Retinal pigment epithelial cell (primary cell): ENCODE results near the gene UNC13C.

Source experiments
- DNase-seq: peaks from one replicate; pipeline ENCODE4 v3.0.0-alpha.2; 2010; ENCODE audit warnings: low read depth
- H3K4me3 ChIP-seq: 2 replicates; pipeline ENCODE4 v1.5.1; 2011; ENCODE audit warnings: mild to moderate bottlenecking, low read length, control low read depth, moderate library complexity
- TF ChIP-seq, protein P1 (sequence below): conservative IDR thresholded peaks from 2 replicates; pipeline ENCODE4 v1.5.1; 2011; ENCODE audit warnings: low read depth, low read length, control low read depth, inconsistent platforms

The UNC13C gene

DNA sequence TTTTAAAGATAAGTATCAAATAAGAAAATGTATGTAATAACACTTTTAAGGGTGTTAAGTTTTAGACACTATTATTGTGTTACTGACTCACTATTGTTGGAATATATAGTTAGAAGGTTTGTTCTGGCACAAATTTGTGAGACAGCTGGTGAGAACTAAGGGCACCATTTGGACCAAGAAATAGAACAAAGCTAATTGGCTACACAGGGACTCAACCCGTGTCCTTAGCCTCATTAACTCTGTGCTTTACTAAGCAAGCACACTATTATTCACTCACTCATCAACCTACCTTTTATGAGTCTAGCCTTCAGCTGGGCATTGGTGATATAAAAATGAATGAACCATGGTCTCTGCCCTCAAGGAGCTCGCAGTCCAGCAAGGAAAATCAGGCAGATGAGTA lies 4.1 kb upstream of the UNC13C start:
- no peak for DNase-seq
- no peak overlapping the region for H3K4me3 ChIP-seq
- TF ChIP-seq, protein P1, sequence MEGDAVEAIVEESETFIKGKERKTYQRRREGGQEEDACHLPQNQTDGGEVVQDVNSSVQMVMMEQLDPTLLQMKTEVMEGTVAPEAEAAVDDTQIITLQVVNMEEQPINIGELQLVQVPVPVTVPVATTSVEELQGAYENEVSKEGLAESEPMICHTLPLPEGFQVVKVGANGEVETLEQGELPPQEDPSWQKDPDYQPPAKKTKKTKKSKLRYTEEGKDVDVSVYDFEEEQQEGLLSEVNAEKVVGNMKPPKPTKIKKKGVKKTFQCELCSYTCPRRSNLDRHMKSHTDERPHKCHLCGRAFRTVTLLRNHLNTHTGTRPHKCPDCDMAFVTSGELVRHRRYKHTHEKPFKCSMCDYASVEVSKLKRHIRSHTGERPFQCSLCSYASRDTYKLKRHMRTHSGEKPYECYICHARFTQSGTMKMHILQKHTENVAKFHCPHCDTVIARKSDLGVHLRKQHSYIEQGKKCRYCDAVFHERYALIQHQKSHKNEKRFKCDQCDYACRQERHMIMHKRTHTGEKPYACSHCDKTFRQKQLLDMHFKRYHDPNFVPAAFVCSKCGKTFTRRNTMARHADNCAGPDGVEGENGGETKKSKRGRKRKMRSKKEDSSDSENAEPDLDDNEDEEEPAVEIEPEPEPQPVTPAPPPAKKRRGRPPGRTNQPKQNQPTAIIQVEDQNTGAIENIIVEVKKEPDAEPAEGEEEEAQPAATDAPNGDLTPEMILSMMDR = no peak

DNA sequence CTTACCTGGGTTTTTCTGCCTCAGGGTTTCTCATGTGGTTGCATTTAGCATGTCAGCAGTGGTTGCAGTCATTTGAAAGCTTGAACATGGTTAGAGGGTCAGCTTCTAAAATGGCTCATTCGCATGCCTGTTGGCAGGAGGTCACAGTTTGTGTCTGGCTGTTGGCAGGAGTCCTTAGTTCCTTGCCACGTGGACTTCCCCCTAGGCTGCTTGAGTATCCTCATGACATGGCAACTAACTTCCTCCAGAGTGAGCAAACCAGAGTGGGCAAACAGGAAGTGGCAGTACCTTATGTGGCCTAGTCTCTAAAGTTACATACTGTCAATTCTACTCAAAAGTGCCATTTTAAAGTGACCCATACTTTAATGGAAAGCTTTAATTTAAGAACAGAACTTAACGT lies 3.4 kb upstream of the UNC13C start:
- TF ChIP-seq, protein P1 = no peak
- DNase-seq = no peak
- H3K4me3 ChIP-seq = no peak overlapping the region

DNA sequence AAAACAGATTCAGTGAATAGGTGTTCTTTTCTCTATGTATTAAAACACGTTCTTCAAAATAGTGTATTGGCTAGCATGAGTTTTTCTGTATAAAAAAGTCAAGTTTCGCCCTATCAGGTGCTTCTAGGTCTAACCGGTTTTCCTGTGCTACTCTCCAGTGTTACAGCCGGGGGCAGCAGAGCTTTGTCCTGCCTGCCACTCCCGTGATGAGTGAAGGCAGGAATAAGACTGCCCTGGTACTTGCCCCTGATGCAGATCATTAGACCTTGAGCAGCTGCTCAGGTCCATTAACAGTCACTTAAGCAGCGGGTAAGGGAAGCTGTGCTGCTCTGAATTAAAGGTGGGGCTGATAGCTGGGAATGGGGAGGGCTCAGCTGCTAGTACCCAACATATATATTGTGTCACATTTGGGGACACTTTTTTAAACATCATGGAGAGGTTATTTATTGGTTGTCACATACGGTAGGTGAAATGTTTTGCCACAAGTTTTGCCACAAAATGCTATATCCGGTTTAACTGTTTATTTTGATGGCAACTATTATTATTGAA lies 1.3 kb upstream of the UNC13C start:
- no peak for DNase-seq
- TF ChIP-seq, protein P1 = peak; percentile 32

DNA sequence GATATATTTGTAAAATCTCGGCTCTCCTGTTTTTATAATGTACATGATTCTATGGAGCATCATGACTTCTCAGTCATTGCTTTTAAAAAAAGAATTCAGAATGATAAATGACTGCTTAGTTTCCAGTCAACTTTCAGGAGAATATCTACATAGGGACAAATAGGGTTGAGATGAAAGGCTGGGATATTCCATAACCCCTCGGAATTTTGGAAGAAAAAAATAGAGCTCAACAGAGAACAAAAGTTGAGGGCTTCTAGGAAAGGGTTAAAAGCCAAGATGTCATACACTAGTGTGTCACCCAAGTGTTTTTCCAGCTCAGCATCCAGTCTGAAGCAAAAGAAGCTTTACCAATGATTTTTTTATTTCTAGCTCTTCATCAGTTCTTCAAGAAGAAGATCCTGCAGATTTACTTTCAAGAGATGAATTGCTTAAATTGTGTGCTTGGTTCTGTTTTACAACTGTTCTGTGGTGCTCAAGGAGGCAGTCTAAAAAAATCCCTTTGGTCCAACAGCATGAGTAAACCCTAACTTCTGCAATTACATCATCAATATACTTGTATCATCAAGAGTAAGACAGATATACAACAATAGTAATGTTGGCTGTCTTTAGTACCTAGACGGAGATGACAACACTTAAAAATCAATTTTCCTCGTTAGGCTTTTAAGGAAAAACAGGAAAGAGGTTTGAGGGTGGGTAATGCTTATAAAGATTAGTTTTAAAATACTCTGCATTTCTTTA lies 979 bp downstream of the UNC13C start:
- DNase-seq = no peak
- no peak overlapping the region for H3K4me3 ChIP-seq
- TF ChIP-seq, protein P1 = no peak

More for the DNA sequence above, 1.3 kb upstream of the UNC13C start:
- no peak overlapping the region for H3K4me3 ChIP-seq

DNA sequence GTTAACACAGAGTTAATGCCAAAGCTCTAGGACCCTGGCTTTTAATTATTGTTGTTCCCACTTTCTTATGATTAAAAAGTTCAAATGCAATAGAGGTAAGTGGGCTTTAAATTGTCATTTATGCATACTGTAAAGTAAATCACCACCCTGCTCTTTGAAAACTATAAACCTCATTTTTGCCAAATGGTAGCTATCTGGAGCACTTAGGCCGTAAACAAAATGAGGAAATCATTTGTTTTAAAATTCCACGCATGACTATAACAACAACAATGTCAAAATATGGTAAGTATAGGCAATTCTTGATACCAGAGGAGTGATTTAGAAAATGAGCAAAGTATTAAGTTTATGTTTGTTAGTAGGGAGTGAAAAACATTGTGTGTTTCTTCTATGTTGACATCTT lies 1.8 kb downstream of the UNC13C start:
- TF ChIP-seq, protein P1 = no peak
- no peak for DNase-seq
- H3K4me3 ChIP-seq = no peak overlapping the region

DNA sequence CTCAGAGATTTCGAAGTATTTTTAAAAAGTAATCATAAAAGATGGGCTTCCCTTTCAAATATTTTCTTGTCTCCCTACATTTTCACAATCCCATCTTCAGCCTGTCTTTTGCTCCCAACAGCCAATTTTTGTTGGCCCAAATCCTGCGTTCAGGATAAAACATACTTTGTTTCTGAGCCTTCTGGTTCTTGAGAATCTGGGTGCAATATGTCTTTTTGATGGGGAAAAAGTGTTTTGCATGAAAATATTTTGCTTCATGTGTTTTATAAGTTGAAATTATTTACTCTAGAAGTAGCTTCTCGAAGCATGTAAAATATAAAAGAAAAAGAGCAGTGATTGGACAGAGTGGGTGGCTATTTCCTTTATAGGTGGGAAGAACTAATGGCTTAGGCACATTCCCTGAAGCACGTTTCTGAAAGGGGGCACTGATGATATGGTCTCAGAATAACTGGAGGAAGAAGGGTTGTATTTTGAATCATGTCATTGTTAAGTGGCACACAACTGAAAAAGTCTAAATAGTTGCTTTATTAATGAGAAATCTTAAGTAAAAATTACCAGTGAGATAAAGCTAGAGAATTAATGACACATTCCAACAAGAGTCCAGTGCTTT lies 3.9 kb downstream of the UNC13C start:
- DNase-seq = no peak
- TF ChIP-seq, protein P1 = no peak
- no peak overlapping the region for H3K4me3 ChIP-seq

DNA sequence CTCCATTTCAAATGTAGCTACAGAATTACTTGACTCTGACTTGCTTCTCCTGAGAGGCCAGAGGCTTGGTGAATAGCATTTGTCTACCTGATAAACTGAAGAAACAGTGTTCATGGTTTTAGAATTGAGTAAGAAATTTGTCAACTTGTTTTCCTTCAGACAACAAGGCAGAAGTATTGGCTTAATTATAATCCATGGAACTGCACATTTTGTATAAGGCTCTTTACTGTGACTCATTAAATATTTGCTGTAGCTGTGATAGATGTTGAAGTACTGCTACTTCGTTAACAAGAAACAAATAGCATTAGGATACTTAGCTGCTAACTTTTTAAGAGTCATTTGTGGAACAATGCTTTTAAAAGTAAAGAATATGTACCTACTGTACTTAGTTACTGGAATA lies 4.6 kb downstream of the UNC13C start:
- TF ChIP-seq, protein P1 = no peak
- no peak for DNase-seq

More for the DNA sequence above, 4.6 kb downstream of the UNC13C start:
- H3K4me3 ChIP-seq = no peak overlapping the region
